Transverse colon (tissue), 3 donors: ENCODE data around the gene KMT5B.

Experiments
- CTCF ChIP-seq, 5 experiments: fragments of 200-600 bp in 3 of 5; fragments of 450-650 bp in 2 of 5; sonication (generic) in 3 of 5; IDR thresholded peaks; 1 replicate in 2 of 5; 2 replicates in 3 of 5; pipeline ENCODE4 v1.5.1; 2016 to 2017; ENCODE audit warnings: antibody characterized with exemption in 5 of 5, inconsistent platforms in 3 of 5, mild to moderate bottlenecking in 2 of 5, moderate library complexity in 1 of 5
- EP300 ChIP-seq: sonication (generic); formaldehyde crosslinking; IDR thresholded peaks from one replicate; pipeline ENCODE4 v1.6.1; 2017; ENCODE audit warnings: antibody characterized with exemption, low read depth
- POLR2A ChIP-seq: fragments of 450-650 bp; IDR thresholded peaks from one replicate; pipeline ENCODE4 v1.6.1; 2016; ENCODE audit warnings: antibody characterized with exemption, mild to moderate bottlenecking, moderate library complexity

- TF ChIP-seq EP300 (no peak), CTCF (IDR thresholded peaks at IDR 0.05) (no peak), POLR2A (no peak)
Observed at GRCh38 chr11:68186061-68186460, 27.0 kb downstream of the KMT5B start.
